Fibroblast of peridontal ligament (primary cell): Measurements from ENCODE around the gene PPP2R2D.
"Not testable (repeated sequence)": the region's sequence is repeated elsewhere in the genome, so short reads cannot be mapped to it uniquely, and the experiment has no call there.

ENCODE experiments used
- DNase-seq: peaks from one replicate; pipeline ENCODE4 v3.0.0-alpha.2; 2010; ENCODE audit errors: extremely low read depth

The PPP2R2D gene

DNA sequence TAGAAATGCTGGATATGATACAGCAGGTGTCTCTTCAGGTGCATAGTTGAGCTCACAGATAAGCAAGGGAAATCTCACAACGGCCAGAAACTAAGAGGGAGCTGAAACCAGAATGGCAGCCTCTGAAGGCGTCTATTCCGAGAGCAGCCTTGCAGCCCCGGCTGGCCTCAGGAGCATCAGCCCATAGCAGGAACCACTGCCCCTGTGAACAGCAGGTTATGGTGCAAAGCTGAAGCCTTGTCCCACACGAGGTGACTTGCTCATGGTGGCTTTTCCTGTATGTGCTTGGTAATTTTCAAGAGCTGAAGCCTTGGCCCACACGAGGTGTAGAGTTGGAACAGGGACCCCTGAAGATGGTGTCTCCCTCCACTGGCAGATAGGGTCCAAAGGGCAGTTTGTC is 47.7 kb downstream of the PPP2R2D start:
- no peak for DNase-seq

DNA sequence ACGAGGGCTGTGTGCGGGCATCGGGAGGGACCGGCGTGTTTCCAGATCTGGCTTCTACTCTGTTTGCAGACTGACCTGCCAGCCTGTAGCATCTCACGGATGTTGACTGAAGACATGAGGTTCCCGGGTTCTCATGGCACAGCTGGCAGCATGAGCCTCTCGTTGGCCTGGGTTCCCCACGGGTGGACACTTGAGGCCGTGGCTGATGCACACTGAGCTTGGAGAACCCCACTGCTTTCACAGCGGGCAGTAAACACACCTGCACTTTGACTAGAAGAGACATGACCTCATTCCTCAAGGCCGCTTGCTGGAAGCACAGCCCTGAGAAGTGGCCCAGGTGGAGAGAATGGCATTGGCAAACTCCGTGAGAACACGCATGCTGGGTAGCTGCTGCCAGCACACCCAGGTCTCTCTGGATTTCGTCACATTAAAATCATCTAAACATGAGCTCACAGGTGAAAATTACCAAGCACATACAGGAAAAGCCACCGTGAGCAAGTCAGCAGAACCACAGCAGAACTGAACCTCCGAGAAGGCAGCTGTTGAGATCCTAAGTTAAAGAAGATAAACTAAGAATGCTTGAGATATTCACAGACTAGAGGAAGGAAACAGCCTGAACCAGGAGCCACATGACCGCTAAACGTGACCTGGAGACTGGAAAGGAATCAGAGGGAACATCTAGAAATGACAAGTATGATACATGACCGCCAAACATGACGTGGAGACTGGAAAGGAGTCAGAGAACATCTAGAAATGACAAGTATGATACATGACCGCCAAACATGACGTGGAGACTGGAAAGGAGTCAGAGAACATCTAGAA is 48.4 kb downstream of the PPP2R2D start:
- no peak for DNase-seq

DNA sequence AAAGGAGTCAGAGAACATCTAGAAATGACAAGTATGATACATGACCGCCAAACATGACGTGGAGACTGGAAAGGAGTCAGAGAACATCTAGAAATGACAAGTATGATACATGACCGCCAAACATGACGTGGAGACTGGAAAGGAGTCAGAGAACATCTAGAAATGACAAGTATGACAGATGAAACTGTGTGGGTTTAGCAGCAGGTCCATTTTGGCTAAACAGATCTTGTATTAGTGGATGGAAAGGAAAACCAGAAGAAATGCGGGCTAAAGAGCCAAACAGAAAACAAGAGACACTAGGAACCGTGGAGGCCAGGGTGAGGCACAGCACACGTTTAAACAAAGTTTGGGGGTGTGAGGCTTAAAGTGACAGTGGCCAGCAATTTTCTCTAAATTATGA is 49.1 kb downstream of the PPP2R2D start:
- DNase-seq, result not testable (repeated sequence)

DNA sequence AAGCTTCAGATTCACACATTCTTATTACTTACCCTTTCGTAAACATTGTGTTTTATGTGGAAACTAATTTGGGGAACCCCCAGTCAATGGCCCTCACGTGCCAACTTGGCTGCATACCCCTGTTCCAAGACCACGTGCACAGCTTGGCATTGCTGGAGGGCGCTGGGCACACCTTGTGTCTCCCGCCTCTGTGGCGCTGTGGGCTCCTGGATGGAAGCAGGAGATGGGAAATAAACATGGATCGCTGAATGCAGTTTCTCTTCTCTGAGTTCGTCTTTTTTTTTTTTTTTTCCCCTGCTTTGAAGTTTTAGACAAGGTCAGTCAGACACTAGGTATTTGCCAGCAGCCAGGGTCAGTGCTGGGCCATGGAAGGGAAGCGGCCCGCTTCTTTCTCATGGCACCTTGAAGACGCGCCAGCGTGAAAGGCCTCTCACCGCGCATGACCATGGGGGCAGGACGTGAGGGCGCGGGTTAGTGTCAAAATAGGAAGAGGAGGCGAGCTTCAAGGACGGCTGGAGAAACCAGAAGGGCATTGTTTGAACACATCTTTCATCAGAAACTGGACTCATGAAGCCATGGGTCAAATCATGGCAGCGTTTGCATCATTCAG is 53.7 kb downstream of the PPP2R2D start:
- no peak for DNase-seq

DNA sequence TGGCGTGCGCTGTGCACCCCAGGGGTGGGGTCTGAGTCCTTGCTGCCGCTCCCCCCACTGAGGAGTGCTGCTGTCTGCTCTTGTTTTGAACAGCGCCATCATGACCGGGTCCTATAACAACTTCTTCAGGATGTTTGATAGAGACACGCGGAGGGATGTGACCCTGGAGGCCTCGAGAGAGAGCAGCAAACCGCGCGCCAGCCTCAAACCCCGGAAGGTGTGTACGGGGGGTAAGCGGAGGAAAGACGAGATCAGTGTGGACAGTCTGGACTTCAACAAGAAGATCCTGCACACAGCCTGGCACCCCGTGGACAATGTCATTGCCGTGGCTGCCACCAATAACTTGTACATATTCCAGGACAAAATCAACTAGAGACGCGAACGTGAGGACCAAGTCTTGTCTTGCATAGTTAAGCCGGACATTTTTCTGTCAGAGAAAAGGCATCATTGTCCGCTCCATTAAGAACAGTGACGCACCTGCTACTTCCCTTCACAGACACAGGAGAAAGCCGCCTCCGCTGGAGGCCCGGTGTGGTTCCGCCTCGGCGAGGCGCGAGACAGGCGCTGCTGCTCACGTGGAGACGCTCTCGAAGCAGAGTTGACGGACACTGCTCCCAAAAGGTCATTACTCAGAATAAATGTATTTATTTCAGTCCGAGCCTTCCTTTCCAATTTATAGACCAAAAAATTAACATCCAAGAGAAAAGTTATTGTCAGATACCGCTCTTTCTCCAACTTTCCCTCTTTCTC is 55.0 kb downstream of the PPP2R2D start:
- no peak for DNase-seq

DNA sequence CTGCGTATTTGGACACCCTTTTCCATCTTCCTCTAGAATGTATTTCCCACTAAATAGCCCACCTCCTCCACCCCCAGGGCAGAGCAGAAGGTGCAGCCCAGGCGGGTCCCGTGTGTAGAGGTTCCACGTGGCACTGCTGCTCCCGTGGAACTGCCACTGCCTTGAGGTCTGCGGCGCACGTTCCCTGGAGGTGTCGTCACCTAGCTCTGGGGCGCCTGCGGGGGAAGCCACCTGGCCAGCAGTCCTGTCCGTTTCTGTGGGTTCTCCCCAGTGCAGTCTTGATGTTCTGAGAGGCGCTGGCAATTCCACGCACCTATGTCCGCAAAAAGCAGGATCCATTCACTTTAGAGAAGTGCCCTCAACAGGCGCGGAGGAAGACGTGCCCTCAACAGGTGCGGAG is 59.0 kb downstream of the PPP2R2D start:
- no peak for DNase-seq

DNA sequence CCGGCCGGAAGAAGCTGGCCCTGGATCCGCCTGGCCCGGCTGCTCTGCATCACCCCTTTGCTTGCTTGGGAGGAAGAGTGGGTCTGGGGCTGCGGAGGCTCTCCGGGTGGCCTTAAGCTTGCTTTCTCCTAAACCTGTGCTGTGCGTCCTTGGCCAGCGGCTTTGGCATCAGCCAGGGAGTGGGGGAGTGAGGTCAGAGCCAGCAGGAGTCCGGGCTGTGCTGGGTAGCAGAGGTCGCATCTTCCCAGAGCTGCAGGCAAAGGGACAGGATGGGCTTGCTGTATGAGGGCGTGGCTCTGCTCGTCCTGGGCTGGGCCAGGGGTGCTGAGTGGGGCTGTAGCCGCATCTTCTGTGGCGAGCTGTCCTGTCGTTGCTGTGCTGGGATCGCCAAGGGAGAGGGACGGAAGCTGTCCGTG is 59.8 kb downstream of the PPP2R2D start:
- no peak for DNase-seq

DNA sequence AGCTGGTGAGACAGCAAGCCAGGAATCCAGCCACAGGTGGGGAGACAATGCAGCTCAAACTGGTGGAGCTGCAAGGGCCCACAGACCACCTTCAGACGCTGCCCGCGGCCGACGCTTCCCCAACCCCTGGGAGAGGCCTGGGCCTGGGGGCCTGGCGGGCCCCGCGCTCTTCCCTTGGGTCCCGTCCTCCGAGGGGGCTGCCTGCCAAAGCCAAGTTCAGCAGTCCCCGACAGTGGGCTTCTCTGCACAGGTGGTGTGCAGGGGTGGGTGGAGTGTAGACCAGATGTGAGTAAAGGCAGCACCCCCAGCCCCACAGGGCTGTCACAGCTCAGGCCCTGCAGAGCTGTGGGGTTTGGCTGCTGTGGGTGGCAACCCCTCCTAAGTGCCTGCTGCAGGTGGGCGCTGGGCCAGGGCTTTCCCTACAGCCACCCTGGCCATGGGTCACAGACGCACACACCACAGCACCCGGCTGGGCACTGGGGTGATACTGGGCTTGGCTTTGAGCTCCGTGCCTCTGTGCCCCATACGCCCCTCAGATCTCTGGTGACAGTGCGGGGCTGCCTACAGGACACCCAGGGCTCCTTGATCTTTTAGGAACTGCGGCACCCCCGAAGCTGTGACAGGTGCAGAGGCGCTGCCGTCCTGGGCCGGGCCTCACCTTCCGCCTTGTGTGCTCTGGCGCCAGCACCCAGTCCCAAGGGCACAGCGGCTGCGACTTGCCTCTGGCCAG is 60.4 kb downstream of the PPP2R2D start:
- no peak for DNase-seq

DNA sequence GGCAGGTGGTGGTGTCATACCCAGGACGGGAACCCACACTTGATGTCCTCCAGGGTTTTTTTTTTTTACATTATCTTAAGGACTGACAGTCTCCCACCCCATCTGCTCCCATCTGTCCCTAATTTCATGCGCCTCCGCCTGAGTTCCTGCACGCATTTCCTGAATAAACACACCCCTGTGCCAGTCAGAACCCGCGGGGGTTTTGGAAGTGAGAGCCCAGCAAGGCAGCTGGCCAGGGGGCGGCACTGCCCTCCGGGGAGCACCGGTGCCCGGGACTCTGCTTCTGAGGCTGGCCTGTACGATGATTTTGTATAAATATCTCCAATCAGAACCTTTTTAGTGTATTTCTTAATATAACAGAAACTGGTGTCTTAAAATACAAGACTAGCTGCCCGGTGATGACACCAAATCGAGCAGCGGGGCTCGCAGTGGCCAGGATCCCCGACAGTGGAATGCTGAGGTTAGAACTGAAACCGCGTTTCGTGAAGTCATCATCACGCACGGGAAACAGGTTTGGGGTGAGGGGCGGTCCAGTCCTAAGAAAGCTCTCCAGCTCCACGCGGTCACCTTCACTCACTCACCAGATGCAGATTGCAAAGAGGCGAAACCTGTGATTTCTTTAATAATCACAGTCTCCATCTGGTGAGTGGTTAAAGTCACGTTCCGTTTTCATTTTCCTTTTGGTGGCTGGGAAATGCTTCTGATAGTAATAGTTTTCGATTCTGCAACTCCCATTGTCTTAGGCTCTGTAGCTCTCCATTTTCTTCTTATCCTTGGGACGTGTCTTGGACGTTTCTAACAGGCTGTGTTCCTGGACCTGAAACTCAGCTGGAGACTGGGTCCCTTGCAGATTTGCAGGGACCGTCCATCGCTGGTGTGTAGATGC is 61.2 kb downstream of the PPP2R2D start:
- DNase-seq, result peak; percentile 44

DNA sequence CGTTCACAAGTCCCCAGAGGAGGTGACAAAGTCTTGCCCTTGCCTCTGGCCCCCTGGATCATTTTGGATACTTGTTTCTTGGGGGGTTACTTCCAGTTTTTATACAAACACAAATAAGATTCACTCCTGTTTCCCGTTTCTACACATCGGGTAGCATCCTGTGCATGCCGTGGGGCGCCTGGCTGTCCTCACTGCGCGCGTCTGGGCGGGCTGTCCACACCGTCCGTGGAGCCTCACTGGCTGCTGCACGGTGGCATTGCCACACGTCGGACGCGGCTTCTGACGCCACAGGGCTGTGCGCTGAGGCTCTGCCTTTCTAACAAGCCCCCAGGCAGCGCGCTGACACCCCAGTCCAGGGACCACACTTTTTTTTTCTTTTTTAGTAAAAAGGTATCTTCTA is 62.5 kb downstream of the PPP2R2D start:
- DNase-seq, result no peak

DNA sequence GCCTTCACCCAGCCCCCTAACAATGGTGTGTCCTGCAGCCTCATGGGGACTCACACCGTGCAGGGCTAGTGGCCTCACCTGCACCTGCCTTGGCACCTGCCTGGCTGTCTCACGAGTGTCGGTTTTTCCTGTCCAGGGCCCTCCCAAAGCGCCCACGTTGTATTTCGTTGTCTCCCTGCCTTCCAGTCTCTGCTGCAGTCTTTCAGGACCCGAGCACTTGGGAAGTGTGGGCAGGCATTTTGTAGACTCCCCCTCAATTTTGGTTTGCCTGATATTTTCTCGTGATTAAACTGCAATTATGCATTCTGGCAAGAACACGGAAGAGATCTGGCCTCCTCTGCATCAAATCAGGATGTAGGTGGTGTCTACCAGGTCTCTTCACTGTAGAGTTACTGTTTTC is 63.0 kb downstream of the PPP2R2D start:
- no peak for DNase-seq

DNA sequence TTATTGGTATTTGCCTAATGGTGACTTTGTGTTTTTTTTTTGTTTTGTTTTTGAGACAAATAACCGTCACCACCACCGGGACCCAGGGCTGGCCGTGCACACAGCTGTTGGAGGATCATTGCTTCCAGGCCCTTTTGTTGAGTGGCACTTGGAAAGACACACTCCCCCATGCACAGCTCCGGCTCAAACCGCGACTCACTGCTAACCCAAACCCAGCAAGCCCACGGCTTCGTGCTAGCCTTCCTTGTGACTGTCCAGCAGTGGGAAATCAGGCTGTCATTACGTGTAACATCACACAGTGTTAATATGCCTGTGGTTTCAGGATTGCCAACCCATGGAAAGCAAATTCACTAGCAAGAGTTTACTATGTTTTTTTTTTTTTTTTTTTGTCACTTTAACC is 63.5 kb downstream of the PPP2R2D start:
- DNase-seq, result peak; percentile 21

DNA sequence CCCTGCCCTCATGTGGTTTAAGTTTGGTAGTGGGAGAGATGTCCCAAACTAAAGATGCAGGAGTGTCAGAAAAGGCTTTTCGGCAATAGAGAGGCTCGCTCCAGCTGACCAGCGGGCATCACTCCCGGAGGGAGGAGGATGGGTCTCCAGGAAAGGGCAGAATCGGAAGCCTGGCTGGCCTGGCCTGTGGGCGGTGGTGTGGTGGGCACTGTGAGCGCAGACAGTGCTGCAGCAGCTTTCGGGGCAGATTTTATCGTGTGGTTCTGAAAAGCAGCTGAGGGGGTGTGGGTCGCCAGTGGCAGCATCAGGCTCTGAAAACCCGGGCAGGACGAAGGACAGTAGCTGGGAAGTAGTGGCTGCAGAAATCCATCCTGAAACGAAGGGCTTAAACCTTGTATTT is 68.1 kb downstream of the PPP2R2D start:
- no peak for DNase-seq

DNA sequence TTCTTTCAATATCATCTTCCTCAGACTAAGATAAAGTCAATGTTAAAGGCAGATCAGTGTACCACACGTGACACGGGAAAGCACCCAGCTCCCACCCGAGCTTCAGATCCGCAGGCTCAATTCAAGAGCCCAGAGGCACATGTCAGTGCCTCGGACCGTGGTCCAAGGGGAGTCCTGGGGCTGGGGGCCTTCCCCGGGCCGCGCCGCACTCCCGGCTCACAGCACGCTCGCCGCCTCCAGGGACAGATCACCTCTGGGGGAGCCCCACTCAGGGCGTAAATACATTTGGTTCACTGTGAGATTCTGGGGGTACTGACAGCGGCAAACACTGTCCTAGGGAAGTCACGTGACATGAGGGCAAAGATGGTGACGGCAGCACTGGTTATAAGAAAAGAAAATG is 70.1 kb downstream of the PPP2R2D start:
- DNase-seq, result no peak

DNA sequence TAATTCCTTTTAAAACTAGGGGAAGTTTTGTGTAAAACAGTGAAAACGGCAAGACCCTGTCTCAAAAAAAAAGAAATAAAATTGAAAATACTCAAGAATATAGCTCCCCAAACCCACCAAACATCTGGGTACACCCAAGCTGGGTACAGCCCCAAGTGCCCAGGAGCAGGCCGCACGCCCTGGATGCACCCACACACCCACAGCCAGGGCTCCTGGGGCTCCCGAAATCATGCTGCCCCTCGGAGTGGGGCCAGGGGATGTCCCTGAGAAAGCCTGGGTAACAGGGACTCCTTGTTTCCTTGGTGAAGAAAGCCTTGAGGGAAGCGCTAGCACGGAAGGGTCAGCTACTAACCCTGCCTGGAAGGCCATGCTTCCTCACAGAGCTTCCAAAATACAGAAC is 70.8 kb downstream of the PPP2R2D start:
- DNase-seq, result no peak

DNA sequence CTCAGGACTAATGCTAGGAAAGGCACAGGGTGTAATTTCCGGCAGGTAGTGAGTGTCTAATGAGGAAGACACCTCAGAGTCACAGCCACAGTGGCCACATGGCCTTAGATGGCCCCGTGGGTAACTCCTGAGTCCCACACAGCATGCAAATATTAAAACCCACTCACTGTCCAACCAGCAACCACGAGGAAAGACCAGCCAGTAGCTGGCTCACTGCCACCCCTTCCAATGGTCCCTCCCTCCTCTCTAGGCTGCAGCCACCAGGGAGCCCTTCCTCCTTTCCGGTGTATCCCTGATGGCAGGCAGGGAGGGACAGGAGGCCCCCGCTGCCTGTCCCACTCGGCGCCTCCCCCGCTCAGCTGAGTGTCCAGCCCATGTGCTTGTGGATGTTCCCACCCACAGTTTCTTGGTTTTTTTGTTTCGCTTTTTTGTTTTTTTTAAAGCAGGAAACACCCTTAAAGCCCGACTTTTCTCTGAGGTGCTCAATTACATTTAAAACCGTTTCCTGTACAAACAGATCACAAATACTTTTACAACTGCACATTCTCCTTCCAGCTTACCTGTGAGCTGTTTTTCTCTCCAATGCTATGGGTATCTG is 71.8 kb downstream of the PPP2R2D start:
- DNase-seq, result peak; percentile 23

DNA sequence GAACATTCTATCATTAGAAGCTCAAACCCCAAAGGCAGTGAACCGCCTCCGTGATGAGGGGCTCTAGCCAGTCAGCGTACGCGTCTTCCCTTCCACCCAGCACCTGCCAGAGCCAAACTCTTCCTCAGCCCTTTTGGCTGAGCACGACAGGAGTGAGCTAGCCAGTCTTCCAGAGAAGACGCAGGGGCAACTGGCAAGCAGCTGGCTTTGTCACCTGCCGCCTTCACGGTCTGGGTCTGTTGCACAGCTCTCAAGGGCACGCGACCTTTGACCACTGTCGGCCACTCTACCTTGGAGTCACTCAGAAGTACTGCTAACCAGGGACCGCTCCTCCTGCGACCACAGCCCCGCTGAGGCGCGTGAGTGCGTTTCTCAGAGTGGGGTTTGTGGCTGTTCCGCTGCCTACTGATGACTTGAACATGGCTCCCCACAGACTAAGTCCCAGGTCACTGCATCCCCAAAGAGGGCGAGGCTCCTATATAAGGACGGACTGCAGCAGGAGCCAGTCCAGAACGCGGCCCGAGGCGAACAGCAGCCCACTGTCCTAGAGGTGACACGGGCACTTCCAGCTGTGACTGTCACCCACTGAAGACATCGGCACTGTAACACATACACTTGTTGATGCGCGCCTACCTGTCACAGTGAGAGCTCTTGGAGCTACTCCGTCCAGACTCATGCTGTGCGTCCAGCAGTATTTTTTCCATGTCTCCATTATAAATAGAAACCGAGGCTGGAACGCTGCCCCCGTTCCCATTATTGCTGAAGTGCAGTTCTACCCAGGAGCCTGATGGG is 72.5 kb downstream of the PPP2R2D start:
- DNase-seq, result no peak

DNA sequence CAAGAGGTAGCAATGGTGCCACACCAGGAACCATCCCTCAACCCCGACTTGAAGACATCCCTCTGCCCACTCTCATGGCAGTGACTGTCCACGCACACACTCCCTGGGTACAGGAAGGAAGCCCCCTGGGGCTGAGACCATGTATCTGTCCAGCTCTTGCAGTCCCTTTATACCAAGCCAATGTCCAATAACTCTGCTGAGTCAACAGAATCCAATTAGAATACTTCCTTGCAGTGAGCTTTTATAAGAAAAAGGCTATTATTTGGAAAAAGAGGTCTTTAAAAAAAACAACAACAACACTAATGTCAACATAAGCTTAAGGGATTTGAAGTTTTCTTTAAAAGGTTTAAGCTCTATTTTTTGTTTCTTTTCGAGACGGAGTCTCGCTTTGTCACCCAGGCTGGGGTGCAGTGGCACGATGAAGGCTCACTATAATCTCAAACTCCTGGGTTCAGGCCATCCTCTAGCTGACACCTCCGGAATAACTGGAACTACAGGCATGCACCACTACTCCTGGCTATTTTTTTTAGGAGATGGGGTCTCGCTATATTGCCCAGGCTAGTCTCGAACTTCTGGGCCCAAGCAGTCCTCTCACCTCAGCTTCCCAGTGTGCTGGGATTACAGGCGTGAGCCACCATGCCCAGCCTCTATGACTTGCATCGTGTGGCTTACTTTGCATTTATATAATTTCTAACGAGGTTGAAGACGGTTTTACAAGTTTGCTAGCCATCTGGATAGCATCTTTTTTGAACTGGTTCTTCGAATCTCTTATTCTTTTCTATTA is 73.4 kb downstream of the PPP2R2D start:
- DNase-seq, result no peak

DNA sequence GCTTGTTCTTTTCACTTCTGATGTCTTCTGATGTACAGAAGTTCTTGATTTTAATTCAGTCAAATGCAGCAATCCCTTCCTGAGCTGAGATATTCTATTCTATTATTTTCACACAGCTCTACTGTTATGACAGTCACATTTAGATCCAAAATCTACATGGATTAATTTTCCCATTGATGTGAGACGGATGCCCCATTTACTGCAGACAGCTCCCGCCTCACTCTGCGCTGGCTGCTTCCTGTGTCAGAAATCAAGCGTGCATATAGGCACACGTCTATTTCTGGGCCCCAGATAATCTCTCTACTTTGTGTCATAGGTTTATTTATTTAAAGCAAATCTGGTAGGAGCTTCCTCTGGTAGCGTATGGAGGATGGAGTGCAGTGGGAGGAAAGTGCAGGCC is 74.2 kb downstream of the PPP2R2D start:
- DNase-seq, result no peak
